HG03103 (cell line): ENCODE measurements around the gene NDUFAB1.
A peak's percentile ranks its signal among the peaks of the same experiment; 100 is the strongest.
"Not testable (repeated sequence)": the region's sequence is repeated elsewhere in the genome, so short reads cannot be mapped to it uniquely, and the experiment has no call there.

ENCODE experiments used
- ATAC-seq: cut with Tn5 transposase; IDR thresholded peaks from one replicate; pipeline ENCODE4 v1.9.1; 2021; ENCODE audit warnings: low read depth; ENCODE audit not compliant: unreplicated experiment

Gene NDUFAB1

GRCh38 chr16:23595951-23596720 lies at the start of gene NDUFAB1:
TSS of gene NDUFAB1 (minus strand) at chr16:23596316. CDS start at chr16:23596290, 26 bp downstream.
- peak; percentile 84 for ATAC-seq

GRCh38 chr16:23642246-23642774 lies 46.2 kb upstream of the NDUFAB1 start:
- no peak for ATAC-seq

- ATAC-seq: peak; percentile 91
These were observed 45.0 kb upstream of the NDUFAB1 start, which contains the start of the genes DCTN5 and PALB2 for GRCh38 chr16:23640931-23641765. TSS of gene DCTN5 (plus strand) at chr16:23641466. CDS start at chr16:23641543, 77 bp downstream. TSS of gene PALB2 (minus strand) at chr16:23641310. CDS start at chr16:23641157, 153 bp downstream.

- no peak for ATAC-seq
These were observed 44.5 kb upstream of the NDUFAB1 start for GRCh38 chr16:23640615-23640930.

- ATAC-seq: no peak
These were observed 39.8 kb upstream of the NDUFAB1 start for GRCh38 chr16:23635958-23636357.

GRCh38 chr16:23634461-23635036 lies 38.4 kb upstream of the NDUFAB1 start:
- ATAC-seq: no peak

- not testable (repeated sequence) for ATAC-seq
These were observed 35.8 kb upstream of the NDUFAB1 start for GRCh38 chr16:23631874-23632273.

- ATAC-seq: no peak
These were observed 33.4 kb upstream of the NDUFAB1 start for GRCh38 chr16:23629516-23629915.

GRCh38 chr16:23624092-23624491 lies 28.0 kb upstream of the NDUFAB1 start:
- no peak for ATAC-seq

- no peak for ATAC-seq
These were observed 19.7 kb upstream of the NDUFAB1 start for GRCh38 chr16:23615805-23616204.

GRCh38 chr16:23611936-23612335 lies 15.8 kb upstream of the NDUFAB1 start:
- ATAC-seq: no peak

GRCh38 chr16:23610905-23611304 lies 14.8 kb upstream of the NDUFAB1 start:
- ATAC-seq: not testable (repeated sequence)

GRCh38 chr16:23609929-23610328 lies 13.8 kb upstream of the NDUFAB1 start:
- no peak for ATAC-seq

GRCh38 chr16:23608194-23608593 lies 12.1 kb upstream of the NDUFAB1 start:
- no peak for ATAC-seq

GRCh38 chr16:23607726-23608125 lies 11.6 kb upstream of the NDUFAB1 start:
- no peak for ATAC-seq

GRCh38 chr16:23597003-23597756 lies 1.1 kb upstream of the NDUFAB1 start:
- ATAC-seq: no peak

GRCh38 chr16:23595246-23595950 lies 718 bp downstream of the NDUFAB1 start:
- no peak for ATAC-seq

GRCh38 chr16:23594186-23594585 lies 1.9 kb downstream of the NDUFAB1 start:
- ATAC-seq: no peak

- no peak for ATAC-seq
These were observed 5.9 kb downstream of the NDUFAB1 start for GRCh38 chr16:23590181-23590580.

- ATAC-seq: no peak
These were observed 8.4 kb downstream of the NDUFAB1 start for GRCh38 chr16:23587726-23588125.
